ENCODE data around the gene PCGF1. TPM values are rescaled to one million over a fixed set of nuclear protein-coding genes. Genes with fewer than 3 reads are reported as not detected.

The PCGF1 gene
- total and polyA plus RNA-seq, 9 of the 15 experiments (the other 6 are each of a cell fraction or from before 2014, with no cell fraction given): 20.3 to 45.7 (median 29.3) TPM

GRCh38 chr2:74472086-74472944 lies 35.2 kb downstream of the PCGF1 start, which contains the start of gene MRPL53 (continued):
- TF ChIP-seq, protein P1, sequence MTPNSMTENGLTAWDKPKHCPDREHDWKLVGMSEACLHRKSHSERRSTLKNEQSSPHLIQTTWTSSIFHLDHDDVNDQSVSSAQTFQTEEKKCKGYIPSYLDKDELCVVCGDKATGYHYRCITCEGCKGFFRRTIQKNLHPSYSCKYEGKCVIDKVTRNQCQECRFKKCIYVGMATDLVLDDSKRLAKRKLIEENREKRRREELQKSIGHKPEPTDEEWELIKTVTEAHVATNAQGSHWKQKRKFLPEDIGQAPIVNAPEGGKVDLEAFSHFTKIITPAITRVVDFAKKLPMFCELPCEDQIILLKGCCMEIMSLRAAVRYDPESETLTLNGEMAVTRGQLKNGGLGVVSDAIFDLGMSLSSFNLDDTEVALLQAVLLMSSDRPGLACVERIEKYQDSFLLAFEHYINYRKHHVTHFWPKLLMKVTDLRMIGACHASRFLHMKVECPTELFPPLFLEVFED (CRISPR knock-in tag; conservative IDR thresholded peaks at IDR 0.05): no peak
- TF ChIP-seq RFX5 (IDR thresholded peaks at IDR 0.05; ENCODE audit: low read depth, low read length): no peak
- TF ChIP-seq, protein P2, sequence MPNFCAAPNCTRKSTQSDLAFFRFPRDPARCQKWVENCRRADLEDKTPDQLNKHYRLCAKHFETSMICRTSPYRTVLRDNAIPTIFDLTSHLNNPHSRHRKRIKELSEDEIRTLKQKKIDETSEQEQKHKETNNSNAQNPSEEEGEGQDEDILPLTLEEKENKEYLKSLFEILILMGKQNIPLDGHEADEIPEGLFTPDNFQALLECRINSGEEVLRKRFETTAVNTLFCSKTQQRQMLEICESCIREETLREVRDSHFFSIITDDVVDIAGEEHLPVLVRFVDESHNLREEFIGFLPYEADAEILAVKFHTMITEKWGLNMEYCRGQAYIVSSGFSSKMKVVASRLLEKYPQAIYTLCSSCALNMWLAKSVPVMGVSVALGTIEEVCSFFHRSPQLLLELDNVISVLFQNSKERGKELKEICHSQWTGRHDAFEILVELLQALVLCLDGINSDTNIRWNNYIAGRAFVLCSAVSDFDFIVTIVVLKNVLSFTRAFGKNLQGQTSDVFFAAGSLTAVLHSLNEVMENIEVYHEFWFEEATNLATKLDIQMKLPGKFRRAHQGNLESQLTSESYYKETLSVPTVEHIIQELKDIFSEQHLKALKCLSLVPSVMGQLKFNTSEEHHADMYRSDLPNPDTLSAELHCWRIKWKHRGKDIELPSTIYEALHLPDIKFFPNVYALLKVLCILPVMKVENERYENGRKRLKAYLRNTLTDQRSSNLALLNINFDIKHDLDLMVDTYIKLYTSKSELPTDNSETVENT (CRISPR knock-in tag; IDR thresholded peaks at IDR 0.05): peak; percentile 39; the same call in 1 of the 2 replicates

All from K562 (cell line).